ENCODE data around the gene DDX10.

DNA sequence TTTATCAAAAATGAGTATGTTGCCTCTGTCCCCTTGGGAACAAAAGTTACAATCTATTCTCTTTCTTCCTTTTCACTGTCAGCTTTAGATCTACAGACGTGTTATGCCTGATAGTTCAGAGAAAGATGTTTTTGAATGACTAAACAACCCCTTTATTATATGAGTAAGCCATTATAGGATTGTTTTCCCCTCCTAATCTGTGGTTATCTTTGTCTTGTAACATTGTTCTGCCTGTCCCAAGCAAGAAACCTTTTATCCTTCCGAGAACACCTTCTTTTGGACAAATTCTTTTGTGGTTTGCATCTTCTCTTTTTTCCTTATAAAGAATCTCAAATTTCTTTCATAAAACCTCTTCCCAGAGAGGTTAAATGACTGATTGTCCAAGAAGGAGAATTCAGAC is 208.4 kb downstream of the DDX10 start:
- TF ChIP-seq POLR2A (IDR thresholded peaks at IDR 0.05), result no peak
- TF ChIP-seq, protein P1, sequence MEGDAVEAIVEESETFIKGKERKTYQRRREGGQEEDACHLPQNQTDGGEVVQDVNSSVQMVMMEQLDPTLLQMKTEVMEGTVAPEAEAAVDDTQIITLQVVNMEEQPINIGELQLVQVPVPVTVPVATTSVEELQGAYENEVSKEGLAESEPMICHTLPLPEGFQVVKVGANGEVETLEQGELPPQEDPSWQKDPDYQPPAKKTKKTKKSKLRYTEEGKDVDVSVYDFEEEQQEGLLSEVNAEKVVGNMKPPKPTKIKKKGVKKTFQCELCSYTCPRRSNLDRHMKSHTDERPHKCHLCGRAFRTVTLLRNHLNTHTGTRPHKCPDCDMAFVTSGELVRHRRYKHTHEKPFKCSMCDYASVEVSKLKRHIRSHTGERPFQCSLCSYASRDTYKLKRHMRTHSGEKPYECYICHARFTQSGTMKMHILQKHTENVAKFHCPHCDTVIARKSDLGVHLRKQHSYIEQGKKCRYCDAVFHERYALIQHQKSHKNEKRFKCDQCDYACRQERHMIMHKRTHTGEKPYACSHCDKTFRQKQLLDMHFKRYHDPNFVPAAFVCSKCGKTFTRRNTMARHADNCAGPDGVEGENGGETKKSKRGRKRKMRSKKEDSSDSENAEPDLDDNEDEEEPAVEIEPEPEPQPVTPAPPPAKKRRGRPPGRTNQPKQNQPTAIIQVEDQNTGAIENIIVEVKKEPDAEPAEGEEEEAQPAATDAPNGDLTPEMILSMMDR (IDR thresholded peaks at IDR 0.05), result no peak

All from testis (tissue), 2 donors.